GM21825 (cell line): ENCODE results near the gene SUGCT.

Experiments
- ATAC-seq: cut with Tn5 transposase; IDR thresholded peaks from one replicate; pipeline ENCODE4 v1.9.1; 2021; ENCODE audit warnings: mild to moderate bottlenecking, moderate library complexity; ENCODE audit not compliant: unreplicated experiment

SUGCT gene

DNA sequence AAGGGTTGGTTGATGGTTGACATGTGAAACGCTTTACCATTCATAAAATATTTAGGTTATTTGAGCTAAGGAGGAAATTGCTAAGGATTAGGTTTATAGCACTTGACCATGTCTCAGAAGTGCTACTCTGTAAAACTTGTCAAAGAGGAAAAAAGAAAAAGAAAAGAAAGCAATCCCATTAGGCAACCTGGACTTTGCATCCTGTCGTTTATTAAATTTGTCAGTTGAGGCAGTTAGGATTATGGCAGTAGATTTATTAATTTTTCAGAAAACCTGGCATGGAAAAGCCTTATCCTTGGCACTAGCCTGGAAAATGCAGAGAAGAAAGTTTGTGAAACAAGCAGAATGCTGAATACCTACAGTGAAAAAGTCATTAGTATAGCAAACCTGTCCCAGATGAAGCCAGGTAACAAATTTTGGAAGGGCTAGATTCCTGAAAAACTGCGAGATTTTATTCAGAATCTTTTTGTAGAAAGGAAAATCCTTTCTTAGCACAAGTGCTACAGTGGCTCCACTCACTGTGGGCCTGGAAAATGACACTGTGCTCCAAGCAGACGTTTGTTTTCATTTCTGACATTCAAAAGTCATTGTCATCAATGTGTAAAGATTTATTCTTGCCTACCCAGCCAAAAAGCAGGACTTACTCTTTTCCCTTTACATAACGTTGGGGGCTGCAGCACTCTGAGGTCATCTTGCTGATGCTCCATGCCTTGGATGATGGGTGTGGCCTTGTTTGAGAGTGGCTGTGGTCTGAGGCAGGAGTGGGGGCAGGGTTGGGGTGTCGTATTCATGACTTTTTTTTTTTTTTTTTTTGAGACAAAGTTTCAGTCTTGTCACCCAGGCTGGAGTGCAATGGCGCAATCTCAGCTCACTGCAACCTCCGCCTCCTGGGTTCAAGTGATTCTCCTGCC is 664.9 kb downstream of the SUGCT start:
- no peak for ATAC-seq

DNA sequence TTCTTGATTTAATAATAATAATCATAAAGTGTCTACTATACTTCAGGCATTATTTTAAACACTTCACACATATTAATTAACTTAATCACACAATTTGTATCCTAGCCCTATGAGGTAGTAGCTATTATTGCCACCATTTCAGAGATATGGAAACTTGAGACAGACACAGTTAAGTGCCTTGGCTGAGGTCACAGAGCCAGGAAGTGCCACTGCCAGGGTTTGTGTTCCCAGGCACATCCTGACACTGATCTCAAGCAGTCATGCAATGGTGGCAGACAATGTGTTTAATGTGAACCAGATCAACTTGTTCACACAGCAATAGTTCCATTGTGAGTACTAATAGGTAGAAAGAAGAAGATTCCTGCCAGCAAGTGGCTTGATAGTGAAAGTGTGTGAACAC is 666.0 kb downstream of the SUGCT start:
- no peak for ATAC-seq

GRCh38 chr7:40802497-40802896 is 667.7 kb downstream of the SUGCT start:
- no peak for ATAC-seq

DNA sequence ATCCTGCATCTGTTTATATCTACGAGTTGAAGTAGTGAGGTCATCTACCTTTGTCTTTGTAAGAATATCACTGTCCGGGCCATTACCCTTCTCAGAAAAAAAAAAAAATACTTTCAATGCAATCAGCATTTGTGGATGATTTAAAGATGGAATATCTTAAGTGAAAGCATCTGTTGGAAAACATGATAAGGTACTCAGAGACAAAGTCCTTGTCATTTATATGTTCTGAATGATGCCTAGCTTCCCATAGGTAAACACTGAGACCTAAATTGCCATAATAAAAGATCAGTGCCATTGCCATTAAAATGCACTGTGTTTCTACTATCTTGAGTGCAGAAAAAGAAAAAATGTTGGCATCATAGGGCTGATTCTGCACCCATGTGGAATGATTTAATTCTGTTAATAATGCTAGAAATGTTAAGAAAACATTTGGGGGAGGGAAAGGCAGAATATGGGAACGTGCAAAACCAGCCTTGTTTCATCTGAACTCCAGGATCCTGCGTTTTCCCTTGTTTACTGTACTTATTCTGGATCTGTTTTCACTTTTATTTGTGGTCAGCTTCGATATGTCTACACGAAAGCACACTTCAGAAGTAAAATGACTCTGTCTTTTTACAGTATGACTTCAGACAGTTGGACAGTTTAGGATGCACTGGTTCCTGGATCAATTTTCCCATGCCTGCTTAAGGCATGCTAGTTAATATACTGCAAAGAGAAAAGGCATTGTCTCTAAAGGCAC is 669.8 kb downstream of the SUGCT start:
- no peak for ATAC-seq

GRCh38 chr7:40805361-40805760 is 670.6 kb downstream of the SUGCT start:
- no peak for ATAC-seq

GRCh38 chr7:40808378-40808942 is 673.7 kb downstream of the SUGCT start:
- no peak for ATAC-seq

DNA sequence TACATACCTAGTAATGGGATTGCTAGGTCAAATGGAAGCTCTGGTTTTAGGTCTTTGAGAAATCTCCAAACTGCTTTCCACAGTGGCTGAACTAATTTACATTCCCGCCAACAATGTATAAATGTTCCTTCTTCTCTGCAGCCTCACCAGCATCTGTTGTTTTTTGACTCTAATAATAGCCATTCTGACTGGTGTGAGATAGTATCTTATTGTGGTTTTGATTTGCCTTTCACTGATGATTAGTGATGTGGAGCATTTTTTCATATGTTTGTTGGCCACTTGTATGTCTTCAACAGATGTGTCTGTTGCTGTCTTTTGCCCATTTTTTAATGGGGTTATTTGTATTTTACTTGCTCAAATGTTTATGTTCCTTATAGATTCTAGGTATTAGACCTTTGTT is 675.5 kb downstream of the SUGCT start:
- ATAC-seq = no peak

- ATAC-seq = no peak
Measured at GRCh38 chr7:40811666-40812065, 676.9 kb downstream of the SUGCT start.

GRCh38 chr7:40815022-40815421 is 680.2 kb downstream of the SUGCT start:
- no peak for ATAC-seq

DNA sequence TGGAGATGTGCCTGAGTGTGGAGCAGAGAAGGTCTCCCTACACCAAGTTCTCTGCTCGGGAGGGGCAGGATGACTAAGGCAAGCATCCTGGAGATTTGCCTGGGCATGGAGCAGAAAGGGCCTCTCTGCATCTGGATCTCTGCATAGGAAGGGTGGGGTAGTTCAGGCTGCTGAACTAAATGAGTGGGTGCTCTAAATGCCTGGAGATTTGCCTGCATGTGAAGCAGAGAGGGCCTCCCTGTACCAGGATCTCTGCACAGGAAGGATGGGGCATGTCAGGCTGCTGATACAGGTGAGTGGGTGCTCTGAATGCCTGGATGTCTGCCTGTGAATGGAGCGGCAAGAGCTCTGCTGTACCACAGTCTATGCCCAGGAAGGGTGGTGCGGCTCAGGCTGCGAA is 680.7 kb downstream of the SUGCT start:
- no peak for ATAC-seq

DNA sequence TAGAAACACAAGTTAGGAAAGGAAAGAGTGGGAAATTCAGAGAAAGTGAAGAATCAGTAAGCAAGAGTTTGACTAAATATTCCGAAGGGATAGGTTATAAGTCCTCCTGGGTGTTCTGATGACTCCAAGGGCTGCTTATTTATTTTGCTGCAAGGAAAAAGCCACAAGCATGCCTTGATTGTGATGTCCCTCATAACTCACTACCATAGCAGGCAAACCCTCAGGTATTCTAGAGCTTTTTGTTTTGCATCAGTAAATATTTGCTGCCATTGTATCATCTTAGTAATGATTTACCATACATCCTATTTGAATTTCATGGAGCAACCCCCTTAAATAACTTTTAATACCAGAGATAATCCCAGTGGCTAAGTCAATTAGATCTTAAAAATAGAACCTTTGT is 688.1 kb downstream of the SUGCT start:
- ATAC-seq = no peak

- ATAC-seq = no peak
Measured at GRCh38 chr7:40824461-40824860, 689.7 kb downstream of the SUGCT start.

- no peak for ATAC-seq
Measured at GRCh38 chr7:40826411-40827221, 691.8 kb downstream of the SUGCT start.

GRCh38 chr7:40827222-40828085 is 692.6 kb downstream of the SUGCT start:
- no peak for ATAC-seq

GRCh38 chr7:40828686-40829600 is 694.1 kb downstream of the SUGCT start:
- no peak for ATAC-seq

DNA sequence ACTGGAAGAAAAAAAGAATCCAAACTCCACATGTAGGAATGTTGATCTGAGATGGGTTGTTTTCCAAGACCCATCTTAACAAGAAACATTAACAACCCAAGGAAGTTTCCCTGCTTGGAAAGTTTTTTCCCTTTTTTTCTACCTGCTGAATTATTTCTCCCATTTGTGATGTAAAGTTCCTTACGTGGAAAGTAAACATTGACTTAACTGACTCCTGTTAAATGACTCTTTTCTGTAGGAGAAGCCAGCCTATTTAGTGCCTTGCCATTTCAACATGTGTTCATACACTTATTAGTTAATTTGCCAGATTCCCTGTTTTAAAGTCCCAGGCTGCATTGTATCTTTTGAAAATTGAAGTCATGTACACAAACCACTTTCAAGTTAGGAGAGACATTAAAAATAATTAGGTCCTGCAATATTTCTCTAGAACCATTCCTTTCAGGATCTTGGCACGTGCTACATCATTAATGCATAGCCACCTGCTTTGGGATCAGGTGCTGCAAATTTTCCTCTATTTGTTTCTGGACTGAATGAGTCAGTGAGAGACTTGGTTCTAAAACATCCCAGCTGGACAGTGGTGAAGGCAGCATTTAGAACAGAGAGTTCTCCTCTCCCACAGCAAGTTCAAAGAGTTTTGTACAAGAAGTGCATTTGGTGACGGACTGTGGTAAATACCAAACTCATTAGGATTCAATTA is 698.5 kb downstream of the SUGCT start:
- ATAC-seq = no peak

DNA sequence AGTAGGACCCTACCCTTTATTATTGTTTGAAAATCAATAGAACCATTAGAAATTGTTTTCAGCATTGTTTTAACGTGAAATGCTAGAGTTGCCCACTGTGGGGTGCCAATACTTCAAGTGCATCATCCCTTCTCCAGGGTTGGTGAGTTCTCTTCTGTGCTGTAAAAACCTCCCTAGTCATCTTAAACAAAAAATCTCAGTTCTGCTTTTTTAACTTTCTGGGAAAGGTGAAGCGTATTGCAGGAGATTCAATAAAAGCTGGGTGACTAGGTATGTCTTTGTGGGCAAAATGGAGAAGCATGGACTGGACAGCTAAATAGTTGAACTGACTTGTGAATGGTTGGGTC is 699.1 kb downstream of the SUGCT start:
- ATAC-seq = no peak

DNA sequence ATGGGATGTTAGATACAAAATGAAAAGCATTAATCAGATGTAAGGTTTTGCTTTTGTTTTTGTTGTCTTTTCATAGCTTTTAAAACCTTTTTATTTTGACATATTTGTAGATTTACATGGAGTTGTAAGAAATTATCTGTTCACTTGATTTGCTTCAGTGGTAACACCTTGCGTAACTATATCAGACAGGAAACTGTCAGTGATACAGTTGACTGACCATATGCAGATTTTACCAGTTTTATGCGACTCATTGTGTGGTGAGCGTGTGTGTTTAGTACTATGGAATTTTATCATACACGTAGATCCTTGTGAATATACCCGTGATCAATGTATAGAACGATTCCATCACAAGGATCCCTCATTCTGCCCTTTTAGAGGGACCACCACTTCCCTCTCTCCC is 701.4 kb downstream of the SUGCT start:
- ATAC-seq = no peak

- no peak for ATAC-seq
Measured at GRCh38 chr7:40839881-40840280, 705.1 kb downstream of the SUGCT start.
